Lower leg skin (tissue), 4 donors: ENCODE data around the gene CACNG8. TPM values are rescaled to one million over a fixed set of nuclear protein-coding genes. Genes with fewer than 3 reads are reported as not detected.
"Not testable (repeated sequence)": the region's sequence is repeated elsewhere in the genome, so short reads cannot be mapped to it uniquely, and the experiment has no call there.

Experiments used
- DNase-seq, 2 donors: peaks; one replicate each; pipeline ENCODE4 v3.0.0-alpha.2; 2019; ENCODE audit warnings: low spot score in 2 of 2
- H3K4me3 ChIP-seq: fragments of 200-600 bp; sonication (generic); 2 replicates; pipeline ENCODE4 v1.5.1; 2017; ENCODE audit warnings: mild to moderate bottlenecking, low read depth; ENCODE audit not compliant: poor library complexity, severe bottlenecking
- POLR2A ChIP-seq, 2 donors: fragments of 450-650 bp; IDR thresholded peaks; one replicate each; pipeline ENCODE4 v1.6.1; 2016 to 2017; ENCODE audit warnings: antibody characterized with exemption in 2 of 2, mild to moderate bottlenecking in 1 of 2, moderate library complexity in 1 of 2
- WGBS, 2 donors: methylation state at CpG; one replicate each; pipeline ENCODE4 v1.1.5; 2018; 5-methylcytosine and 5-hydroxymethylcytosine counted together
- intact Hi-C: fragments of 100-400 bp; cut with DNase I; formaldehyde crosslinking; loops from one replicate; pipeline ENCODE4 v1.15.0; 2023; ENCODE audit warnings: low total_unique reads
- total RNA-seq, 4 donors: library from RNA; depleted of rRNA; stranded (reverse); fragments of >200 nt; gene quantifications; one replicate each; pipeline ENCODE4 v1.1.0, GENCODE V29; 2016
- TF ChIP-seq, protein P1 (sequence below), 3 donors: fragments of 450-650 bp; IDR thresholded peaks; one replicate each; pipeline ENCODE4 v1.5.1; 2016; ENCODE audit warnings: antibody characterized with exemption in 3 of 3, mild to moderate bottlenecking in 3 of 3, moderate library complexity in 2 of 3

CACNG8 gene
- total RNA-seq, 4 donors from 2014 or later = 0.05 to 0.08 TPM; not detected in 2

DNA sequence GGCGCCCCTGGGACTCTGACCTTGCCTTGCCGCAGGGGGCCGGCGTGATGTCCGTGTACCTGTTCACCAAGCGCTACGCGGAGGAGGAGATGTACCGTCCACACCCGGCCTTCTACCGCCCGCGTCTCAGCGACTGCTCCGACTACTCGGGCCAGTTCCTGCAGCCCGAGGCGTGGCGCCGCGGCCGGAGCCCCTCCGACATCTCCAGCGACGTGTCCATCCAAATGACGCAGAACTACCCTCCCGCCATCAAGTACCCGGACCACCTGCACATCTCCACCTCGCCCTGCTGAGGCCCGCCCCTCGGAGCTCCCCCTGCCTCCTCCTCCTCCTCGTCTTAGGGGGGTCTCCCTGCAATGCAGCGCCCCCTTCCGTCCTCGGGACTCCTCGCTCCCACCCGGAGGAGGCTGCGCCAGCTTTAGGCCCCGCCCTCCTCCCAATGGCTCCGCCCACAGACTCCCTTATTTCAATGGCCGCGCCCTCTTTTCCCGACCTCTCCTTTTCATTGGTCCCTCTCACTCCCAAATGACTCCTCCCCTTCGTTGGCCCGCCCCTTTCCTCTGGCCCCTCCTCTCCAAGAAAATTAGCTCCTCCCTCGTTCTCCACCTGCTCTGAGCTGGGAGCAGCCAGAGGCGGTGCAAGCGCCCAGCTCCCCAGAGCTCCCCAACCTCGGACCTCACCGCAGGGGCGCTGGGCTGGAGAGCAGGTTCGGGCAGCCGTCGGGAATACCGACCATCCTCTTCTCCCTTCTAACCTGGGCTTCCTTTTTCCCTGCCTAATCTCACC is 20.5 kb upstream of the CACNG8 start:
- WGBS, 2 donors = 5 to 7% methylated on average over 47 to 48 of the region's 55 CpGs
- no peak overlapping the region for H3K4me3 ChIP-seq
- intact Hi-C loops = no loop called here
- DNase-seq = no peak
- TF ChIP-seq, protein P1, sequence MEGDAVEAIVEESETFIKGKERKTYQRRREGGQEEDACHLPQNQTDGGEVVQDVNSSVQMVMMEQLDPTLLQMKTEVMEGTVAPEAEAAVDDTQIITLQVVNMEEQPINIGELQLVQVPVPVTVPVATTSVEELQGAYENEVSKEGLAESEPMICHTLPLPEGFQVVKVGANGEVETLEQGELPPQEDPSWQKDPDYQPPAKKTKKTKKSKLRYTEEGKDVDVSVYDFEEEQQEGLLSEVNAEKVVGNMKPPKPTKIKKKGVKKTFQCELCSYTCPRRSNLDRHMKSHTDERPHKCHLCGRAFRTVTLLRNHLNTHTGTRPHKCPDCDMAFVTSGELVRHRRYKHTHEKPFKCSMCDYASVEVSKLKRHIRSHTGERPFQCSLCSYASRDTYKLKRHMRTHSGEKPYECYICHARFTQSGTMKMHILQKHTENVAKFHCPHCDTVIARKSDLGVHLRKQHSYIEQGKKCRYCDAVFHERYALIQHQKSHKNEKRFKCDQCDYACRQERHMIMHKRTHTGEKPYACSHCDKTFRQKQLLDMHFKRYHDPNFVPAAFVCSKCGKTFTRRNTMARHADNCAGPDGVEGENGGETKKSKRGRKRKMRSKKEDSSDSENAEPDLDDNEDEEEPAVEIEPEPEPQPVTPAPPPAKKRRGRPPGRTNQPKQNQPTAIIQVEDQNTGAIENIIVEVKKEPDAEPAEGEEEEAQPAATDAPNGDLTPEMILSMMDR (IDR thresholded peaks at IDR 0.05) = no peak
- TF ChIP-seq POLR2A (IDR thresholded peaks at IDR 0.05) = no peak

DNA sequence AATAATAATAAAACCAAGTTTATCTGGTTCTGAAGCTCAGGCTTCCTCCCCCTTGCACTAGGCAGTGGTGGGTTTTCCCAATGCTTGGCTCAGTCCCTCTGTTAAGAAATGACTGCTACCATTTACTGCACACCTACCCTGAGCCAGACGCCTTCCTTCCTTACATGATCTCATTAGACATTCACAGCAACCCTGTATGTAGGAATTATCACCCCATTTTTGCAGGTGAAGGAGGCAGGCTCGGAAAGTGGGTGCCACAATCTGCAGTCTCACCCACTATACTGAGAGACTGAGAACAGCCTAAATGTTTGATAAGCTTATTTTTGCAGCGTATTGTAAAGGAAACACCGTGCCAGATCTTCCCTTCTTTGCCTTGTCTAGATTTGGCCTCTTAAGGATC is 18.3 kb upstream of the CACNG8 start:
- 78 to 82% methylated on average over 4 of the region's 4 CpGs for WGBS, 2 donors
- intact Hi-C loops = no loop called here
- no peak for DNase-seq
- no peak for TF ChIP-seq POLR2A (IDR thresholded peaks at IDR 0.05)
- TF ChIP-seq, protein P1 (IDR thresholded peaks at IDR 0.05) = no peak
- H3K4me3 ChIP-seq = no peak overlapping the region

DNA sequence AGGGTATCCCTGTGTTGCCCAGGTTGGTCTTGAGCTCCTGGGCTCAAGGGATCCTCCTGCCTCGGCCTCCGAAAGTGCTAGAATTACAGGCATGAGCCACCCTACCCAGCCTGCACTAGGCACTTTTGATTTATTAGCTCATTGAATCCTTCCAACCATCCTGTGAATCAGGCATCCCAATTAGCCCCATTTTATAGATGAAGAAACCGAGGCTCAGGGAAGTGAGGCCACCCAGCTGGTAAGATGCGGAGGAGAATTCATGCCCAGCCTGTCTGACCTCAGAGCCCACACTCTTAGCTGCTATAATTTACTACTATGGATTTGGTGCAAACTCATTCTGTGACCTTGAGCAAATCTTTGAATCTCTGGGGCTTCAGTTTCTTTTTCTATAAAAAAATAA is 17.8 kb upstream of the CACNG8 start:
- H3K4me3 ChIP-seq = no peak overlapping the region
- TF ChIP-seq, protein P1 (IDR thresholded peaks at IDR 0.05) = no peak
- TF ChIP-seq POLR2A (IDR thresholded peaks at IDR 0.05) = no peak
- no peak for DNase-seq
- intact Hi-C loops = no loop called here
- 81 to 88% methylated on average over 4 of the region's 4 CpGs for WGBS, 2 donors

DNA sequence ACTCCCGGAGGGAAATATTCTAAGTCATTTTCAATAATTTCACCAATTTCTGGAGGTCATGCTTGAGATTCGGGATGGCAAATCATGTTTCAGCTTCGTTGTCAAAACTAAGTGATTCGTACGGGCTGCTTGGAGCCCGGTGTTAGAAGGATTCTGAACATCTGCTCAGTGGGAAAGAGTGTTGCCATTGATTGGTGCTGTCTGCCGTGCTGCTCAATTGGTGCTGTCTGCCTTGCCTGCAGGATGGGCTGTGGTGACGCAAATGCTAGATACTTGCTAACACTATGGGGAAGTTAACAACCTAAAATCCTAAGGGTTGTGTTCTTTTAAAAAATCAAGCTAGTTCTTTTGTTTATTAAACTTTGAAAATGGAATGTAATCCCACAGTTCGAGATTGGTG is 17.3 kb upstream of the CACNG8 start:
- no peak for DNase-seq
- TF ChIP-seq, protein P1 (IDR thresholded peaks at IDR 0.05) = no peak
- TF ChIP-seq POLR2A (IDR thresholded peaks at IDR 0.05) = no peak
- intact Hi-C loops = no loop called here
- H3K4me3 ChIP-seq = no peak overlapping the region
- 42 to 51% methylated on average over 9 of the region's 9 CpGs for WGBS, 2 donors

DNA sequence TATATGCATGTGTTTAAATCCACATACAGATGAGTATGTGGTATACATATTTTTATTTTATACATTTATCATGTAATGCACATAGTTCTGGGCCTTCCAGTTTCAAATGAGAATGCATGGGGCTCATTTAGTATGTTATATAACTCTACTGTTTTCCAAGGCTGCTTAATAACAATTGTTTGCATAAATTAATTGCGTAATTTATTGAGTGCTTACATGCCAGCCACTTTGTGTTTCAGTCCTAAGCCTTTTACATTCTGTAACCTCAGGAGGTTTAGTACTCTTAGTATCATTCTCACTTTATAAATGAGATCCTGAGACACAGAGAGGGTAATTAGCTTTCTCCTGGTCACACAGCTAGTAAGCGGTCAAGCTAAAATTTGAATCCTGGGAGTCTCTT is 16.7 kb upstream of the CACNG8 start:
- 93 to 94% methylated on average over 2 of the region's 2 CpGs for WGBS, 2 donors
- no peak for TF ChIP-seq POLR2A (IDR thresholded peaks at IDR 0.05)
- TF ChIP-seq, protein P1 (IDR thresholded peaks at IDR 0.05) = no peak
- H3K4me3 ChIP-seq = no peak overlapping the region
- no peak for DNase-seq
- intact Hi-C loops = no loop called here

DNA sequence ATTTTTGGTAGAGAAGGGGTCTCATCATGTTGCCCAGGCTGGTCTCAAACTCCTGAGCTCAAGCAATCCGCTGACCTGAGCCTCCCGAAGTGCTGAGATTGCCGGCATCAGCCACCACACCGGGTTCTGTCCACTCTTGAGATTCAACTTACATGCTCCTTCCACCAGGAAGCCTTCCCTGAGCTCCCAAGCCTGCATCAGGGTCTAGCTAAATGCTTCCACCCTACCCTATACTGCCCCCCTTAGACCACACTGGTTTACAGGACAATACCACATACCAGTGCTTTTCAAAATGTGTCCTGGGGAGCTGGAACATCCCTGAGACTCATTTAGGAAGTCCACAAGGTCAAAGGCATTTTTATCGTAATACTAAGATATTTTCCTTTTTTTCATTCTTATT is 15.1 kb upstream of the CACNG8 start:
- TF ChIP-seq POLR2A (IDR thresholded peaks at IDR 0.05) = no peak
- TF ChIP-seq, protein P1 (IDR thresholded peaks at IDR 0.05) = no peak
- intact Hi-C loops = no loop called here
- no peak for DNase-seq
- 71 to 73% methylated on average over 5 of the region's 5 CpGs for WGBS, 2 donors
- H3K4me3 ChIP-seq = no peak overlapping the region

DNA sequence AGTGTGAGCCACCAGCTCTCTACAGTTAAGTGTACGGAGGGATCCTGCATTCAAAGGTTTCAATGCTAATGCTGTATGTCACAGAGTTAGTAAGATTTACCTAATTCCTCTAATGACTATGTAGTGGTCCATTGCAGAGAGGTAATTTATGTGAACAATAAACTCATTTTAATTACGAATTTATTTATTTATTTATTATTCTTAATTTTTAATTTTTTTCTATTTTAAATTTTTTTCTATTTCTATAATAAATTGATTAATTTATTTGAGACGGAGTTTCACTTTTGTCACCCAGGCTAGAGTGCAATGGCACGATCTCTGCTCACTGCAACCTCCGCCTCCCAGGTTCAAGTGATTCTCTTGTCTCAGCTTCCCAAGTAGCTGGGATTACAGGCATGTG is 14.1 kb upstream of the CACNG8 start:
- H3K4me3 ChIP-seq, DNase-seq, intact Hi-C loops: not testable (repeated sequence)
- 81 to 89% methylated on average over 5 of the region's 5 CpGs for WGBS, 2 donors
